Measurements from ENCODE around the gene BCL3. TPM values are rescaled to one million over a fixed set of nuclear protein-coding genes. Genes with fewer than 3 reads are reported as not detected.
A peak's percentile ranks its signal among the peaks of the same experiment; 100 is the strongest.

The BCL3 gene
- total and polyA plus RNA-seq, 2 of the 13 experiments (the other 11 are each of a cell fraction or from before 2014, with no cell fraction given): 2.3 to 4.0 TPM

- DNase-seq (ENCODE audit: low spot score) (no peak), FAIRE-seq (peak; percentile 54), ATAC-seq (no peak)
- no peaks in the 10 kb centered on the region for H3K27me3 ChIP-seq (ENCODE audit: control insufficient read depth in 1 of 2, insufficient read depth in 2 of 2, low read length in 2 of 2)
- H2AFZ ChIP-seq (ENCODE audit: low read length): no peak overlapping the region
- no peaks in the 10 kb centered on the region for H3K79me2 ChIP-seq (ENCODE audit: insufficient read depth, low read length)
- no peak overlapping the region for H3K4me3 ChIP-seq (replicated peaks in 1 of 3; ENCODE audit: insufficient read depth in 1 of 3, low read depth in 2 of 3, low read length in 3 of 3)
- H3K36me3 ChIP-seq (replicated peaks in 1 of 2; ENCODE audit: control insufficient read depth in 1 of 2, insufficient read depth in 2 of 2, low read length in 2 of 2): no peaks in the 10 kb centered on the region
- in situ Hi-C loops (cut with HindIII; ENCODE audit: extremely low pct_ligation_motif_present, low pct_unique_long_range_greater_than_20kb) (loop anchor here (10.0 kb wide), 1 partner anchor 49 kb away; the partner anchor contains the start of gene NECTIN2), intact Hi-C loops (cut with micrococcal nuclease; ENCODE audit: unreplicated experiment) (no loop called here)
- no peaks in the 10 kb centered on the region for H3K9me3 ChIP-seq (ENCODE audit: low read length)
- H3K4me2 ChIP-seq (ENCODE audit: low read depth, low read length): peak overlapping the region; percentile 30
- no peak overlapping the region for H3K9ac ChIP-seq (ENCODE audit: insufficient read depth, low read depth, low read length)
- ChIA-PET CTCF (ENCODE audit: low intra/inter-chr PET ratio, low total read pairs) (no interaction called here), POLR2A (interaction anchor here (2.8 to 4.9 kb wide), 3 partner anchors 11 to 50 kb away, joined by 14 to 76 read pairs (median 23); partner anchors contain the start of genes BCAM and NECTIN2)
- H3K27ac ChIP-seq (ENCODE audit: extremely low read length, insufficient read depth, low read length): peak overlapping the region; percentile 85
- BruUV-seq (replicated peaks): no TSS peak
- no peaks in the 10 kb centered on the region for H4K20me1 ChIP-seq (ENCODE audit: insufficient read depth, low read length)
- peaks cover 79% of the 10 kb centered on the region for H3K4me1 ChIP-seq (ENCODE audit: insufficient read depth, low read length)
- 53% methylated on average over 13 of the region's 13 CpGs for WGBS (ENCODE audit: low lambda C conversion rate)
- TF ChIP-seq ZNF136 (CRISPR knock-in tag; IDR thresholded peaks at IDR 0.05; ENCODE audit: low read depth) (no peak), RARA (CRISPR knock-in tag; IDR thresholded peaks at IDR 0.05) (peak; percentile 13; the same call in 1 of the 2 replicates), YEATS4 (CRISPR knock-in tag; IDR thresholded peaks at IDR 0.05; ENCODE audit: borderline replicate concordance) (no peak), CREM (IDR thresholded peaks at IDR 0.05) (peak; percentile 38; the same call in 1 of the 2 replicates), CREM (CRISPR knock-in tag; IDR thresholded peaks at IDR 0.05) (no peak), ZNF460 (CRISPR knock-in tag; IDR thresholded peaks at IDR 0.05; ENCODE audit: borderline replicate concordance) (peak; percentile 86; the same call in 1 of the 2 replicates), CREB1 (IDR thresholded peaks at IDR 0.05) (0 out of 2 replicates have a peak, but pooled peaks have one; percentile 11), CREB1 (CRISPR knock-in tag; IDR thresholded peaks at IDR 0.05) (no peak), ZBTB38 (CRISPR knock-in tag; IDR thresholded peaks at IDR 0.05) (peak; percentile 82), ZKSCAN8 (CRISPR knock-in tag; IDR thresholded peaks at IDR 0.05; ENCODE audit: borderline replicate concordance) (peak; percentile 98), HDAC2 (CRISPR knock-in tag; IDR thresholded peaks at IDR 0.05) (0 out of 2 replicates have a peak, but pooled peaks have one; percentile 38), PHF21A (CRISPR knock-in tag; IDR thresholded peaks at IDR 0.05) (peak; percentile 50; the same call in 1 of the 2 replicates), RORA (CRISPR knock-in tag; IDR thresholded peaks at IDR 0.05) (no peak), ZNF121 (CRISPR knock-in tag; IDR thresholded peaks at IDR 0.05) (0 out of 2 replicates have a peak, but pooled peaks have one; percentile 5), ZNF761 (CRISPR knock-in tag; conservative IDR thresholded peaks at IDR 0.05) (0 out of 2 replicates have a peak, but pooled peaks have one; percentile 11), TCF7 (IDR thresholded peaks at IDR 0.05; ENCODE audit: low read depth) (peak; percentile 55), ZMYM3 (CRISPR knock-in tag; IDR thresholded peaks at IDR 0.05) (peak; percentile 26; the same call in 1 of the 2 replicates), EP300 (IDR thresholded peaks at IDR 0.05; ENCODE audit: low read depth in 2 of 2, low read length in 2 of 2) (0 out of 4 replicates have a peak, but pooled peaks of 1 of the 2 experiments have one; percentile 16), EP300 (CRISPR knock-in tag; IDR thresholded peaks at IDR 0.05; ENCODE audit: borderline replicate concordance) (no peak), KAT8 (CRISPR knock-in tag; IDR thresholded peaks at IDR 0.05) (no peak)
- TF ChIP-seq, protein P1, sequence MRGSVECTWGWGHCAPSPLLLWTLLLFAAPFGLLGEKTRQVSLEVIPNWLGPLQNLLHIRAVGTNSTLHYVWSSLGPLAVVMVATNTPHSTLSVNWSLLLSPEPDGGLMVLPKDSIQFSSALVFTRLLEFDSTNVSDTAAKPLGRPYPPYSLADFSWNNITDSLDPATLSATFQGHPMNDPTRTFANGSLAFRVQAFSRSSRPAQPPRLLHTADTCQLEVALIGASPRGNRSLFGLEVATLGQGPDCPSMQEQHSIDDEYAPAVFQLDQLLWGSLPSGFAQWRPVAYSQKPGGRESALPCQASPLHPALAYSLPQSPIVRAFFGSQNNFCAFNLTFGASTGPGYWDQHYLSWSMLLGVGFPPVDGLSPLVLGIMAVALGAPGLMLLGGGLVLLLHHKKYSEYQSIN (CRISPR knock-in tag; IDR thresholded peaks at IDR 0.05; ENCODE audit: borderline replicate concordance): no peak
- TF ChIP-seq, protein P2, sequence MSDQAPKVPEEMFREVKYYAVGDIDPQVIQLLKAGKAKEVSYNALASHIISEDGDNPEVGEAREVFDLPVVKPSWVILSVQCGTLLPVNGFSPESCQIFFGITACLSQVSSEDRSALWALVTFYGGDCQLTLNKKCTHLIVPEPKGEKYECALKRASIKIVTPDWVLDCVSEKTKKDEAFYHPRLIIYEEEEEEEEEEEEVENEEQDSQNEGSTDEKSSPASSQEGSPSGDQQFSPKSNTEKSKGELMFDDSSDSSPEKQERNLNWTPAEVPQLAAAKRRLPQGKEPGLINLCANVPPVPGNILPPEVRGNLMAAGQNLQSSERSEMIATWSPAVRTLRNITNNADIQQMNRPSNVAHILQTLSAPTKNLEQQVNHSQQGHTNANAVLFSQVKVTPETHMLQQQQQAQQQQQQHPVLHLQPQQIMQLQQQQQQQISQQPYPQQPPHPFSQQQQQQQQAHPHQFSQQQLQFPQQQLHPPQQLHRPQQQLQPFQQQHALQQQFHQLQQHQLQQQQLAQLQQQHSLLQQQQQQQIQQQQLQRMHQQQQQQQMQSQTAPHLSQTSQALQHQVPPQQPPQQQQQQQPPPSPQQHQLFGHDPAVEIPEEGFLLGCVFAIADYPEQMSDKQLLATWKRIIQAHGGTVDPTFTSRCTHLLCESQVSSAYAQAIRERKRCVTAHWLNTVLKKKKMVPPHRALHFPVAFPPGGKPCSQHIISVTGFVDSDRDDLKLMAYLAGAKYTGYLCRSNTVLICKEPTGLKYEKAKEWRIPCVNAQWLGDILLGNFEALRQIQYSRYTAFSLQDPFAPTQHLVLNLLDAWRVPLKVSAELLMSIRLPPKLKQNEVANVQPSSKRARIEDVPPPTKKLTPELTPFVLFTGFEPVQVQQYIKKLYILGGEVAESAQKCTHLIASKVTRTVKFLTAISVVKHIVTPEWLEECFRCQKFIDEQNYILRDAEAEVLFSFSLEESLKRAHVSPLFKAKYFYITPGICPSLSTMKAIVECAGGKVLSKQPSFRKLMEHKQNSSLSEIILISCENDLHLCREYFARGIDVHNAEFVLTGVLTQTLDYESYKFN (CRISPR knock-in tag; conservative IDR thresholded peaks at IDR 0.05): peak; percentile 36
Observed at GRCh38 chr19:44795398-44795987, 47.0 kb downstream of the BCL3 start.
